Psoas muscle (tissue), 8 donors: ENCODE data around the gene CCNC. TPM values are rescaled to one million over a fixed set of nuclear protein-coding genes. Genes with fewer than 3 reads are reported as not detected.

Experiments used
- ATAC-seq, 4 donors: fragments of 200-7000 bp; cut with Tn5 transposase; one replicate each; pipeline ENCODE4 v1.9.1; 2020; ENCODE audit warnings: moderate library complexity in 3 of 4, mild to moderate bottlenecking in 2 of 4
- DNase-seq, 2 donors: peaks; one replicate each; pipeline ENCODE4 v3.0.0-alpha.2; 2020
- H3K27ac ChIP-seq: fragments of 200-600 bp; one replicate; pipeline ENCODE4 v1.8.0; 2022
- H3K27me3 ChIP-seq, 3 donors: fragments of 200-600 bp in 1 of 3; one replicate each; pipeline versions ENCODE4 v1.6.1 to v1.8.0; 2013 to 2022; ENCODE audit warnings: low read length in 2 of 3, mild to moderate bottlenecking in 2 of 3, moderate library complexity in 1 of 3; ENCODE audit not compliant: insufficient read depth in 3 of 3
- H3K36me3 ChIP-seq, 2 donors: fragments of 200-600 bp in 1 of 2; one replicate each; pipeline versions ENCODE4 v1.6.1 to v1.8.0; 2013 to 2022; ENCODE audit warnings: low read depth in 1 of 2, mild to moderate bottlenecking in 1 of 2, moderate library complexity in 1 of 2; ENCODE audit not compliant: insufficient read depth in 1 of 2
- H3K4me1 ChIP-seq: fragments of 200-600 bp; one replicate; pipeline ENCODE4 v1.8.0; 2022
- H3K4me3 ChIP-seq: fragments of 200-600 bp; one replicate; pipeline ENCODE4 v1.8.0; 2022; ENCODE audit warnings: mild to moderate bottlenecking
- H3K9me3 ChIP-seq: fragments of 200-600 bp; one replicate; pipeline ENCODE4 v1.8.0; 2022
- WGBS, 3 donors: extraction: QIAGEN DNeasy Blood & Tissue Kit; methylation state at CpG; one replicate each; pipeline versions ENCODE4 v1.1.6 to v1.1.7; 2013; 5-methylcytosine and 5-hydroxymethylcytosine counted together
- intact Hi-C, 2 donors: fragments of 100-400 bp; cut with DNase I; formaldehyde crosslinking; loops; one replicate each; pipeline versions ENCODE4 v1.11.0 to v1.14.2; 2022
- polyA plus RNA-seq, 3 donors: library from polyadenylated mRNA; stranded (reverse); fragments of 200-250 nt; gene quantifications; one replicate each; pipeline ENCODE4 v1.2.3, GENCODE V29; 2013
- total RNA-seq, 4 donors: library from RNA; stranded (reverse); fragmentation: NEBNext Ultra II Directional in 2 of 4; extraction: Animal tissue kit (Norgen Biotek cat#: 25700) in 2 of 4; gene quantifications; one replicate each; pipeline versions ENCODE4 v1.2.1 to v1.2.4, GENCODE V29; 2021 to 2023
- TF ChIP-seq, protein P1 (sequence below): fragments of 200-600 bp; IDR thresholded peaks from one replicate; pipeline ENCODE4 v1.8.0; 2022; ENCODE audit warnings: antibody characterized with exemption
- donor health status: healthy with polysubstance abuse.
- donor health status: DM: no; HTN: no; CAD: no; lungs with moderate emphysema.
- donor health status: Bipolar disorder and iron deficiency.
- donor health status: healthy.
- donor health status: DM: yes; HTN: yes; CAD: no.
- donor health status: DM: no; HTN: no; CAD: no.
- donor health status: DM: no; HTN: no; CAD: no.
- donor health status: DM: yes; HTN: yes; CAD: no.

Gene CCNC
- total and polyA plus RNA-seq, 7 donors, result 12.4 to 24.5 (median 18.6) TPM

- no peaks in the 10 kb centered on the region for H3K9me3 ChIP-seq
- no peak overlapping the region for H3K4me3 ChIP-seq
- H3K4me1 ChIP-seq, result peaks cover 10% of the 10 kb centered on the region
- no peaks in the 10 kb centered on the region for H3K36me3 ChIP-seq
- H3K27me3 ChIP-seq, result peaks cover 20 to 94% (median 27%) of the 10 kb centered on the region in 3 donors
- TF ChIP-seq, protein P1, sequence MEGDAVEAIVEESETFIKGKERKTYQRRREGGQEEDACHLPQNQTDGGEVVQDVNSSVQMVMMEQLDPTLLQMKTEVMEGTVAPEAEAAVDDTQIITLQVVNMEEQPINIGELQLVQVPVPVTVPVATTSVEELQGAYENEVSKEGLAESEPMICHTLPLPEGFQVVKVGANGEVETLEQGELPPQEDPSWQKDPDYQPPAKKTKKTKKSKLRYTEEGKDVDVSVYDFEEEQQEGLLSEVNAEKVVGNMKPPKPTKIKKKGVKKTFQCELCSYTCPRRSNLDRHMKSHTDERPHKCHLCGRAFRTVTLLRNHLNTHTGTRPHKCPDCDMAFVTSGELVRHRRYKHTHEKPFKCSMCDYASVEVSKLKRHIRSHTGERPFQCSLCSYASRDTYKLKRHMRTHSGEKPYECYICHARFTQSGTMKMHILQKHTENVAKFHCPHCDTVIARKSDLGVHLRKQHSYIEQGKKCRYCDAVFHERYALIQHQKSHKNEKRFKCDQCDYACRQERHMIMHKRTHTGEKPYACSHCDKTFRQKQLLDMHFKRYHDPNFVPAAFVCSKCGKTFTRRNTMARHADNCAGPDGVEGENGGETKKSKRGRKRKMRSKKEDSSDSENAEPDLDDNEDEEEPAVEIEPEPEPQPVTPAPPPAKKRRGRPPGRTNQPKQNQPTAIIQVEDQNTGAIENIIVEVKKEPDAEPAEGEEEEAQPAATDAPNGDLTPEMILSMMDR, result no peak
- 24 to 30% (median 25%) methylated on average over 6 of the region's 6 CpGs for WGBS, 3 donors
- no peak overlapping the region for H3K27ac ChIP-seq
- DNase-seq, result no peak
- intact Hi-C loops, result loop anchor here in 1 of 2 donors (5.0 kb wide), 1 partner anchor 155 kb away; no protein-coding TSS in a partner anchor
- no peak for ATAC-seq
Observed at GRCh38 chr6:99591673-99592364, 23.4 kb upstream of the CCNC start.

DNA sequence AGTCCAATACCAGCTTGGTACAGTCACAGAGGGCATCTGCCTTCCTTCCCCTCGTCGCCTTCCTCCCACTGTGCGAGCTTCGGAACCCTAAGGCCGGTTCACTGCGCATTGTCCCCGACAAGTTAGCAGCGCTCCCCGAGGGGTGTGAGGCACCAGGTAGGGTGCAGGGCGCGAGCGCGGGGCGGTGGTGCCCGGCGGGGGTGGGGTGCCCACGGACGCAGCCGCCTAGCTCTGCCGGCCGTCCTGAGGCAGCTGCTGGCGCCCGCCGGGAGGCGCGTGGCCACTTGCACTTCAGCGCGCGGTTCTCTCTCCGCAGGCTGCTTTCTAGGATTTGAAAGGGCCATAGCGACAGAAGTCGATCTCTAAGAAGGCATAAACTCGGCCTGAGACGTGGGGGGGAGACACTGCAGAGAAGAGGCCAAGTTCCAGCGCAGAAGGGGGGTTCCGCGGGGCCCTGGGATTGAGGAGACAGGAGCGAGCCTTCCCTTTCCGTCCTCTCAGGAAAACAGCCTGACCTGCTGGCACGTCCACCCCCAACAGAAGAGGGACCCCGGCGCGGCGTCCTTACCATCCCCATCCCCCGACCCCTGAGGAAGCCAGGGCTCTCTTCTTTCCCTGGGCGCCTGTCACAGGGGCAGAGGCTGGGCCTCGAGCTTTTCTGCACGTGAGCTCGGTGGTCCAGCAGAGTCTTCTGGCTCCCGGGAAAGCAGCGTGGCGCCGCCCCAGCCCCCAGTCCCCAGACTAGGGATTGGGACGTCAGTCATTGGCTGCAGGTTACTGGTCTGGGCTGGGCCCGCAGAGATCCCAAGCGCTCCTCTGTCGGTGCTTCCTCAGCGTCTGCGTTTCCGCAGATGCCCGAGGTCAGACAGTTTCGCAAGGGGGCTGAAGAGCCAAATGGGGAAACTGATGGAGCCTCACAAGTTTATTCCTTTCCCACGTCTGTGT, 22.5 kb upstream of the CCNC start:
- peaks cover 10% of the 10 kb centered on the region for H3K4me1 ChIP-seq
- no peaks in the 10 kb centered on the region for H3K9me3 ChIP-seq
- TF ChIP-seq, protein P1, result no peak
- no peaks in the 10 kb centered on the region for H3K36me3 ChIP-seq
- intact Hi-C loops, result loop anchor here in 1 of 2 donors (5.0 kb wide), 1 partner anchor 156 kb away; no protein-coding TSS in a partner anchor
- peaks cover 16 to 89% (median 25%) of the 10 kb centered on the region in 3 donors for H3K27me3 ChIP-seq
- DNase-seq (peak in 1 of 2 donors; percentile 53), ATAC-seq (peak in 3 of 4 donors; percentile 54 to 59 (median 56))
- H3K4me3 ChIP-seq, result peak overlapping the region; percentile 37
- H3K27ac ChIP-seq, result no peak overlapping the region
- 8% methylated on average over 54 to 63 of the region's 63 CpGs for WGBS, 3 donors

- peaks cover 10% of the 10 kb centered on the region for H3K4me1 ChIP-seq
- WGBS, 3 donors, result 52 to 61% (median 59%) methylated on average over 10 of the region's 10 CpGs
- H3K9me3 ChIP-seq, result no peaks in the 10 kb centered on the region
- DNase-seq, result no peak
- no peak overlapping the region for H3K4me3 ChIP-seq
- H3K36me3 ChIP-seq, result no peaks in the 10 kb centered on the region
- no peak overlapping the region for H3K27ac ChIP-seq
- no peak for ATAC-seq
- intact Hi-C loops, result loop anchor here (5.0 kb wide), 1 partner anchor 157 kb away; no protein-coding TSS in a partner anchor
- TF ChIP-seq, protein P1, result no peak
- peaks cover 8 to 82% (median 22%) of the 10 kb centered on the region in 3 donors for H3K27me3 ChIP-seq
Observed at GRCh38 chr6:99589907-99590493, 21.5 kb upstream of the CCNC start.

- TF ChIP-seq, protein P1, result no peak
- H3K4me3 ChIP-seq, result peak overlapping the region; percentile 66
- no peak overlapping the region for H3K27ac ChIP-seq
- no peaks in the 10 kb centered on the region for H3K36me3 ChIP-seq
- H3K4me1 ChIP-seq, result peaks cover 10% of the 10 kb centered on the region
- intact Hi-C loops, result loop anchor here in 1 of 2 donors (5.0 kb wide), 1 partner anchor 158 kb away; no protein-coding TSS in a partner anchor
- peaks cover 8 to 75% (median 17%) of the 10 kb centered on the region in 3 donors for H3K27me3 ChIP-seq
- DNase-seq (no peak), ATAC-seq (peak in 3 of 4 donors; percentile 11 to 43 (median 16))
- 8 to 11% (median 8%) methylated on average over 21 of the region's 21 CpGs for WGBS, 3 donors
- no peaks in the 10 kb centered on the region for H3K9me3 ChIP-seq
Observed at GRCh38 chr6:99589290-99589672, 20.8 kb upstream of the CCNC start.
